ENCODE measurements around the gene PDCD1.

The PDCD1 gene

DNA sequence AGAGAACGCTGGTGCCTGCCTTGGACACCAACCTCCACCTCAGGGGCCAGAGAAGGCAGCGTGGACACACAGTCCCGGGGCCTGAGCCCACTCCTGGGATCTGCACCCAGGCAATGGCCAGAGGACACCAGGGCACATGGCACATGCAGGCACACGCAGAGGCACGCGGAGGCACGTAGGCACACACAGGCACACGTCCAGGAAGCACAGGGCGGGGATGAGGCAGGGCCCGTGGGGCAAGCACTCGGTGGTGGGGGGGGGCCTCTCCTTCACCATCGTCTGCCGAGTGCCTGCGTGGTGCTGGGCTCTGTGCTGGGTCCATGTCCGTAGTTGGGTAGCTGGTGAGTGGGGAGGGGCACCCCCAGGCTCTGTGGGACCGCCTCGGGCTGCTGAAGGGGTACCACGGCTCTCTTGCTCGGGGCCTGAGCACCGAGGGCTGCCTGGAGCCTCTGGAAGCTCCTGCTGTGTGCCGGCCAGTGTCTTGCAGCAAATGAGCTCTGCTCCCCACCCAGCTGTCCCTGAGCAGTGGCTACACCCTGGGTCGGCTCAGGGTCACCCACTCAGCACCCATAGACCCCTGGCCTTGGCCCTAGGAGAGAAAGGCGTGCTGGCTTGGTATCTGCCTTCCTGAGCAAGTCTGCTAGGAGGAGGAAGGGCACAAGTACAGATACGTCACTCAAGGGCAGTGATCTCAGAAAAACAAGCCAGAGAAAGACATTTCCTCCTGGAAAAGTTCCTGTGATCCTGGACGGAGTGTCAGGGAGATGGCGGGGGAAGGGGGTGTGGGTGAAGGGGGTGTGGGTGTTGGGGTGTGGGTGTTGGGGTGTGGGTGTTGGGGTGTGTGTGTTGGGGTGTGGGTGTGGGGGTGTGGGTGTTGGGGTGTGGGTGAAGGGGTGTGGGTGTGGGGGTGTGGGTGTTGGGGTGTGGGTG is 37.3 kb upstream of the PDCD1 start:
- in situ Hi-C loops (cut with MboI; ENCODE audit: low sequenced_read_pairs), result no loop called here

DNA sequence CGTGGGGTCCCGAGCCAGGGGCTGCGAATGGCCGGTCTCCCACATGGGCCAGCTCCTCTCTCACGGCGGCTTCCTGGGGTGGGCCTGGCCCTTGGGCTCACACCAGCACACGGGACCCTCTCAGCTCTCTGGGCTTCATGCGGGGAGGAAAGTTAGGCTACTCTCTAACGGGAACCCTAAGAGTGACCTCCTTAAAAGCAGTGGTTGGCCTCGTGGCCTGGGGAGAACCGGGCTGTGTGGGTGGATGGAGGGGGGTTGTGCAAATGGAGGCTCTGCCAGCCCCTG is 36.7 kb upstream of the PDCD1 start:
- in situ Hi-C loops (cut with MboI; ENCODE audit: low sequenced_read_pairs), result no loop called here

GRCh38 chr2:241894681-241895426 is 36.2 kb upstream of the PDCD1 start:
- in situ Hi-C loops (cut with MboI; ENCODE audit: low sequenced_read_pairs), result no loop called here

GRCh38 chr2:241894056-241894641 is 35.5 kb upstream of the PDCD1 start:
- in situ Hi-C loops (cut with MboI; ENCODE audit: low sequenced_read_pairs), result no loop called here

DNA sequence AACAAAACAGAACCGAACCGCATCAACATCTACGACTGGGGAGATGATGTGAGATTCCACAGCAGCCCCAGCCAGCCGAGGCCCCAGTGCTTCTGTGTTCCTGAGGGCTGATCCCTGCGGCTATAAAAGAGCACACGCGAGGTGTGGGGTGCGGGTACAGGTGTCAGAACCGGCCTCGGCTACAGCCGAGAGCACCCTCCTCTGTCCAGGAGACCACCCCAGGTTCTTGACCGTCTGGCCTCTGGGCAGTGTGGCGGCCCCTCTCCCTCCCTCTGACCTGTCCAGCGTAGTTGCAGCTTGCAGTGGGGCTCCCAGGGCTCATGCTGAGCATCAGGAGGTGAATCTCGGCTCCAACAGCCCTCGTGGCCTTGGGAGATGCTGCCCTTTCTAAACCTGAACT is 34.6 kb upstream of the PDCD1 start:
- in situ Hi-C loops (cut with MboI; ENCODE audit: low sequenced_read_pairs), result no loop called here

DNA sequence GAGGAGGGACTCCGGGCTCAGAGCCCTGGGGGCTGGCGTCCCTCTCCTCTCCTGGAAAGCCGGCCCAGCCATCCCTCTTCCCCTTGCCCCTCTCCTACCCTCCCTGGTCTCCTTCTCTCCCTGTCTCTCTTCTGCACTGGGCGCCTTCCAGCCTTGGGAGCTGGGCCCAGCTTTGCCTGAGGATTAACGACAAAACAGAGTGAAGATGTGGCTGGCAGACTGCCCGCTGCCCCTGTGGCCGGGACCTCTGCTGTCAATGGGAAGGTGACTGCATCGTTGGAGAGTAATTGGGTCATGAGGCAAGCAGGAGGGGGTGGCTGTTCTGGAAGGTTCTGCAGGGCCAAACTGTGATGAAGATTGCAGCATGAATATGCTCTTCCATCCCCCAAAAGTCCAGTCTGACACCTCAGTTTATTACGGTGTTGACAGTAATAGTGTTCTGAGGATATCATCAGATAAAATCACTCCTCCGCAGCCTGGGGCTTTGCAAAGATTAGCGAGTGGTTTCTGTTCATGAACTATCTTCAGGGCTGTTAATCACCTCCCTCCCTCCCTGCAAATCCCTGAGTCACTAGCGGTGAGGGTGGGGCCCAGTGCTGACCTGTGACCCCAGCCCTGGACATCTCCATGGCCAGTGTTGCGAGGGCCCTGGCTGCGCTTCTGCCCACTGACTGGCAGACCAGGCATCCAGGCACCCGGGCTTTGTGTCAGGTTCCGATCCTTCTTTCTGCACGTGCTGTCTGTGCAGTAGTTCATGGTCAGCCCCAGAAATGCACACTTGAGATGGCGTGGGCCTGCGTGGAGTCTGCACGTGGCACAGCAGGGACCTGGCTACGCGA is 33.8 kb upstream of the PDCD1 start:
- in situ Hi-C loops (cut with MboI; ENCODE audit: low sequenced_read_pairs), result no loop called here

DNA sequence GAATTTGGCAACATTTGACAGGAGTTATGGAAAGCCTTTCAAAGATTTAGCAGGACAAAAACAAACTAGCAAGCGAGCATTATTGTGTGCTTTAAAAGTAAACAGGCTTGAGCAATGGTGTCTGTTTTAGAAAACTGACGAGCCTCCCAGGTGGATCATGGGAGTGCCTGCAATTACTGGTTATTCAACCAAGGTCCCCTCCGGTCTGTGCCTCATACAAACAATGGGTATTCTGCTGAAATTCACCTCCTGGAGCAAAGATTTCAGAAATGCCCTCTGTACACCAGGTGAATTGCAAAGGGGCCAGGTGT is 33.2 kb upstream of the PDCD1 start:
- in situ Hi-C loops (cut with MboI; ENCODE audit: low sequenced_read_pairs), result no loop called here

DNA sequence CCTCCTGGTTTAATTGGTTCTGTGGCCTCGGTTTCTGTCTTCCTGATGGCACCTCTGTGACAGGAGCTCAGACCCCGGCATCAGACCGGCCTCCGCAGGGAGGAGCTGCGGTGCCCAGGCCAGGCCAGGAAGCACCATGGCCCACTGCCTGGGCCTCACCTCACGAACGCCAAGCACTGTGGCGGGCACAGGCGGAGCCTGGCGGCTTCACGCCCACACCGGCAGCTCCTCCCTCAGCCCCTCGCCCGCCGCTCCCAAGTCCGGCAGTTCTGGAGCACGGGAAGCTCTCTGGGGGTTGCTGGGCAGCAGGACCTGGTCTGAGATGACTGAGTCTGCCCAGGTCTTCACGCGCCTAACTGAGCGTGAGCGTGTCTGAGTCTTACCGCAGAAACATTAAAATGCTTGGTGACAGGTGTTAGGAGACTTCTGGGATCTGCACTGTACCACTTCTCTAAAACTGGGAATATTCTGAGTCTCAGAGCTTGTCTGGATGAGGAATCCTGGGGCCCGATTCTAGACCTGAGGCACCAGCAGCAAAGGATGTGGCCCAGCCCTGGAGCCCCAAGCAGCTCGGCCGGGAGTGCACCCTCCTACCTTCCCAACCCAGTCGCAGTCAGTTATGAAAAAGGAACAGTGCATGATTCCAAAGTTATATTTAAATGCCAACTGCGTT is 32.8 kb upstream of the PDCD1 start:
- in situ Hi-C loops (cut with MboI; ENCODE audit: low sequenced_read_pairs), result no loop called here

- in situ Hi-C loops (cut with MboI; ENCODE audit: low sequenced_read_pairs), result no loop called here
These were observed 32.0 kb upstream of the PDCD1 start for GRCh38 chr2:241890524-241891235.

GRCh38 chr2:241888641-241889040 is 29.9 kb upstream of the PDCD1 start:
- in situ Hi-C loops (cut with MboI; ENCODE audit: low sequenced_read_pairs), result no loop called here

DNA sequence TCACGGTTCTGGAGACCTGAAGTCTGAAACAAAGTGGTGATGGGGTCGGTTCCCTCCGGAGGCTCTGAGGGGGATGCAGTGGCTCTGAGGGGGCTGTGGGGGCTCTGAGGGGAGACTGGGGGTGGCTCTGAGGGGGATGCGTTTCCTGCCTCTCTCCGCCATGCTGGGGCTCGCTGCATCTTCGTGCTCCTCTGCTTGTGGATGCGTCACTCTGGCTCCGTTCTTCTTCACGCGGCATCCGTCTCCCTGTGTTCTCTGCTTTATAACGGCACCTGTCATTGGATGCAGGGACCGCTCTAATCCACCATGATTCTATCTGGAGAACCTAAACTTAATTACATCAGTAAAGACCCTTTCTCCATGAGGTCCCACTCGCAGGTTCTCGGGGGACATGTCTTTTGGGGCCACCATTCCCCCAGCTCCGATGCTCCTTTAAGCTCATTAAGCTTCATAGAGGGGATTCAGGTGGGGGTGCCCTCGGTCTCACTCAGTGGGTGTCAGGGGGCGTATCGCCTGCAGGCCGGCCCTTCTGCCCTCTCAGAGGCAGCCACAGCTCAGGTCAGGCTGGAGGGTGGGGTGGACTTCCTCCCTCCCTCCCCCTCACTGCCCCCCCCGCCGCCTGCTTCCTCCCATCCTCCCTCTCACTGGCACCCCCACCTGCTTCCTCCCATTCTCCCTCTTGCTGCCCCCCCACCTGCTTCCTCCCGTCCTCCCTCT is 29.3 kb upstream of the PDCD1 start:
- in situ Hi-C loops (cut with MboI; ENCODE audit: low sequenced_read_pairs), result no loop called here

GRCh38 chr2:241886840-241887447 is 28.2 kb upstream of the PDCD1 start:
- in situ Hi-C loops (cut with MboI; ENCODE audit: low sequenced_read_pairs), result no loop called here

- in situ Hi-C loops (cut with MboI; ENCODE audit: low sequenced_read_pairs), result no loop called here
These were observed 27.4 kb upstream of the PDCD1 start for GRCh38 chr2:241885946-241886643.

DNA sequence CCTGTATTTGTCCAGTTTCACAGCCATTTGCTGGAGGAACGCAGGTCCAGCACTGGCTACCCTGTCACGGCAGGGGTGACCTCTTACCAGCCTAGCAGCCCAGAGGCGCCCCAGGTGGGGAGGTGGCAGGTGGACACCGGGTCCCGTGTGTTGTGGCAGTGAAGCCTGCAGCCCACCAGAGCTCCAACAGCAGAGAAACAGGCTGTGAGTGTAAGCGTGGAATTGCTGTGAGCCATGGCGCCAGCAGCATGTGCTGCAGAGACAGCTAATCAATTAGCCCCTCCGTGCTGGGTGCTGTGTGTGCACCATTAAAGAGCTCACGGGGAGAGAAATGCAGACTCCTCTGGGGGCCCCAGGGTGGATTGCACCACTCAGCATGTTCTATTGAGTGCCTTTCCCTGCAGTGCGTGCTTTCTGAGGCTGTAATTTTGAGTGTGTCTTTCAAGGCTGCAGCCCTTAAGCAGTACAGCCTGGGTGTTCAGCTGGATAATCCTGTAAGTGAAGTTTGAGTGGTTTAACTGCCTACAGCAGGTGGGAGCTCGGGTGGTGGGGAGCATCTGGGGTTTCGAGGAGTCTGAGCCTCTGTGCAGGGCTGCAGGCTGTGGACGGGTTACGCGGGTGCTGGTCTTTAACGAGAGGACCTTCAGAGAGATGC is 26.7 kb upstream of the PDCD1 start:
- in situ Hi-C loops (cut with MboI; ENCODE audit: low sequenced_read_pairs), result no loop called here

DNA sequence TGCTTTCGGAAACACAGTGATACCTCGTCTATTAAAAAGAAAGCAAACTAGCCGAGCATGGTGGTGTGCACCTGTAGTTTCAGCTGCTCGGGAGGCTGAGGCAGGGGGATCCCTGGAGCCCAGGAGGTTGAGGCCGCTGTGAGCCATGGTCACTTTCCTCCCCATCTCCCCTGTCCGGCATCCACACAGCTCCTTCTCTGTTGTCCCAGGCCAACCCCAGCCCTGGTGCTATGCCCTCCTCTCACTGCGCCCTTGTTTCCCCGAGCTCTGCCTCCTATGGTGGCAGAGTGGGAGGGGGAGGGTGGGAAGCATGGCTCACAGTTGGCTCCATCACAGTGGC is 26.2 kb upstream of the PDCD1 start:
- in situ Hi-C loops (cut with MboI; ENCODE audit: low sequenced_read_pairs), result no loop called here

DNA sequence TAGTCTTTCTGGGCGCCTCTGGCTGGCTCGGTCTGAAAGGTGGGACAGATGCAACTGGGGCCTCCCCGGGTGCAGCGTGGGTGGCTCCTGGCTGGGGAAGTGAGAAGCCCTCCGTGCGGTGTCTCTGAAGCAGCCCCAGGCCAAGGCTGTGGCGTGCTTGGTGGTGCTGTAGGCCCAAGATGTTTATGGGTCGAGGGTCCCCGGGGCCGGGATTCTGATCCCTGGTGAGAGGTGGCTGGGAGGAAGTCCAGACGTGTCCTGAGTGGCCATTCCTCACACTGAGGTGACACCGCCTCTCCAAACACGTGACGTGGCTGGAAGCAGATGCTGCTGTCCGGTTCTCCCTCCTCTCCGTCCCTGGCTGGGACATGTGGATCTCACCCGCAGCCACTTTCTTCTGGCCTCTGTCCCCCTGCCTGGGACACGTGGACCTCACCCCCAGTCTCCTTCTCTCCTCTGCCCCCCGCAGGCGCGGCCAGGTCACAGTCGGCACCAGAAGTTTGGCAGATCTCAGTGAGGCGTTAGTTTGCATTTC is 23.5 kb upstream of the PDCD1 start:
- in situ Hi-C loops (cut with MboI; ENCODE audit: low sequenced_read_pairs), result no loop called here

DNA sequence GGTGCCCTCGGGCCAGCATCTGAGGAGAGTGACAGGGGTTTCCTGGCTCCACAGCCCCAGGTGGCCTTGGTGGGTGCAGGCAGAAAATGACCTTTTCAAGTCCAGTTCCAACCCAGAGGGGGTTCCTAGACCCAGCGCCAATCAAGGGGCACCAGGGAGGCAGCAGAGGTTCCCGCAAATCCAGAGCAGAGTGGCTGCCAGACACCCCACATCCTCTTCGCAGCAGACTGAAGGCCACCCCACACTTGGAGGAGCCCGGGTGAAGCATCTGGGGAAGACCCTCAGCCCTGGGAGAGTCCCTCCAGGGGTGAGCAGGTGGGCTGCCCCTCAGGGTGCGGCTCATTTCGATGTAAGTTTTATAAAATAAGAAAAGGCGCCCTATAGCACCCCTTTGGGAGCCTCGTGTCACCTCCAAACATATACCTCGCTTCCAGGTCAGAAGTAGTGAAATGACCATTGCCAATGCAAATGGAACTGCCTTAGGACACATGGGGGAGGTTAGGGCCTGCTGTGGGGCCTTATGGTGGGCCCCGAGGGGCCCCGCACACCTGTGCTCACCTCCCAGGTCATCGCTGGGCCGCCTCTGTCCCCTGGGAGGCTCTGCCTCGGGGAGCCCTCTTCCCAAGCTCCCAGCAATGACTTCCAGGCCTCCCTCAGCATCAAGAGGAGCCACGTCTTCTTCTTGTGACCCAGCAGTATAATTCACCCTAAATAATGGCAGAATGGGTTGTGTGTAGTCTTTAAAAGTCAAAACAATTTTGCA is 21.8 kb upstream of the PDCD1 start:
- in situ Hi-C loops (cut with MboI; ENCODE audit: low sequenced_read_pairs), result no loop called here

Measured in HL-60/S4 treated with phorbol 12-myristate 13-acetate at 8.2 ng/mL for 4 days and 3 days (cell line).